ENCODE measurements around the gene MICALL1.

MICALL1 gene

GRCh38 chr22:37965940-37966664, 60.0 kb downstream of the MICALL1 start:
- H3K27me3 ChIP-seq (ENCODE audit: insufficient read depth, insufficient read length): no peaks in the 10 kb centered on the region
- H3K4me3 ChIP-seq (ENCODE audit: insufficient read length, low read depth): no peak overlapping the region
- no peaks in the 10 kb centered on the region for H3K9me3 ChIP-seq (ENCODE audit: insufficient read depth, low read length)
- peaks cover 60% of the 10 kb centered on the region for H3K36me3 ChIP-seq (ENCODE audit: insufficient read depth, insufficient read length, low read length)
- peaks cover 9% of the 10 kb centered on the region for H3K4me1 ChIP-seq (ENCODE audit: insufficient read depth, insufficient read length)
- no peak overlapping the region for H3K9ac ChIP-seq (ENCODE audit: insufficient read length, low read depth)
- TF ChIP-seq SUZ12 (IDR thresholded peaks at IDR 0.05; ENCODE audit: extremely low read depth, insufficient read depth, insufficient read length) (no peak), YY1 (IDR thresholded peaks at IDR 0.05; ENCODE audit: insufficient read depth, insufficient read length) (no peak), ZNF274 (IDR thresholded peaks at IDR 0.05; ENCODE audit: low read depth, low read length) (no peak)
- no peak for DNase-seq (ENCODE audit: low read depth, low spot score)

GRCh38 chr22:37967147-37967546, 61.0 kb downstream of the MICALL1 start:
- Histone ChIP-seq H3K36me3 (ENCODE audit: insufficient read depth, insufficient read length, low read length) (peaks cover 50% of the 10 kb centered on the region), H3K27me3 (ENCODE audit: insufficient read depth, insufficient read length) (no peaks in the 10 kb centered on the region), H3K4me1 (ENCODE audit: insufficient read depth, insufficient read length) (peaks cover 15% of the 10 kb centered on the region), H3K4me3 (ENCODE audit: insufficient read length, low read depth) (no peak overlapping the region), H3K9ac (ENCODE audit: insufficient read length, low read depth) (no peak overlapping the region), H3K9me3 (ENCODE audit: insufficient read depth, low read length) (no peaks in the 10 kb centered on the region)
- TF ChIP-seq YY1 (IDR thresholded peaks at IDR 0.05; ENCODE audit: insufficient read depth, insufficient read length) (no peak), ZNF274 (IDR thresholded peaks at IDR 0.05; ENCODE audit: low read depth, low read length) (no peak), SUZ12 (IDR thresholded peaks at IDR 0.05; ENCODE audit: extremely low read depth, insufficient read depth, insufficient read length) (no peak)
- DNase-seq (ENCODE audit: low read depth, low spot score): no peak

GRCh38 chr22:37967637-37968451, 61.7 kb downstream of the MICALL1 start:
- Histone ChIP-seq H3K4me1 (ENCODE audit: insufficient read depth, insufficient read length) (peaks cover 20% of the 10 kb centered on the region), H3K27me3 (ENCODE audit: insufficient read depth, insufficient read length) (no peaks in the 10 kb centered on the region), H3K9me3 (ENCODE audit: insufficient read depth, low read length) (no peaks in the 10 kb centered on the region), H3K9ac (ENCODE audit: insufficient read length, low read depth) (no peak overlapping the region), H3K4me3 (ENCODE audit: insufficient read length, low read depth) (no peak overlapping the region), H3K36me3 (ENCODE audit: insufficient read depth, insufficient read length, low read length) (peaks cover 49% of the 10 kb centered on the region)
- DNase-seq (ENCODE audit: low read depth, low spot score): no peak
- TF ChIP-seq SUZ12 (IDR thresholded peaks at IDR 0.05; ENCODE audit: extremely low read depth, insufficient read depth, insufficient read length): no peak
- TF ChIP-seq YY1 (IDR thresholded peaks at IDR 0.05; ENCODE audit: insufficient read depth, insufficient read length): no peak
- TF ChIP-seq ZNF274 (IDR thresholded peaks at IDR 0.05; ENCODE audit: low read depth, low read length): no peak

GRCh38 chr22:37968452-37969251, 62.6 kb downstream of the MICALL1 start:
- DNase-seq (ENCODE audit: low read depth, low spot score): no peak
- TF ChIP-seq SUZ12 (IDR thresholded peaks at IDR 0.05; ENCODE audit: extremely low read depth, insufficient read depth, insufficient read length) (no peak), ZNF274 (IDR thresholded peaks at IDR 0.05; ENCODE audit: low read depth, low read length) (no peak), YY1 (IDR thresholded peaks at IDR 0.05; ENCODE audit: insufficient read depth, insufficient read length) (no peak)
- H3K4me1 ChIP-seq (ENCODE audit: insufficient read depth, insufficient read length): peaks cover 23% of the 10 kb centered on the region
- no peak overlapping the region for H3K4me3 ChIP-seq (ENCODE audit: insufficient read length, low read depth)
- no peak overlapping the region for H3K9ac ChIP-seq (ENCODE audit: insufficient read length, low read depth)
- peaks cover 49% of the 10 kb centered on the region for H3K36me3 ChIP-seq (ENCODE audit: insufficient read depth, insufficient read length, low read length)
- H3K27me3 ChIP-seq (ENCODE audit: insufficient read depth, insufficient read length): no peaks in the 10 kb centered on the region
- no peaks in the 10 kb centered on the region for H3K9me3 ChIP-seq (ENCODE audit: insufficient read depth, low read length)

- H3K9me3 ChIP-seq (ENCODE audit: insufficient read depth, low read length): no peaks in the 10 kb centered on the region
- no peak for DNase-seq (ENCODE audit: low read depth, low spot score)
- H3K4me3 ChIP-seq (ENCODE audit: insufficient read length, low read depth): no peak overlapping the region
- no peaks in the 10 kb centered on the region for H3K27me3 ChIP-seq (ENCODE audit: insufficient read depth, insufficient read length)
- TF ChIP-seq SUZ12 (IDR thresholded peaks at IDR 0.05; ENCODE audit: extremely low read depth, insufficient read depth, insufficient read length): no peak
- TF ChIP-seq YY1 (IDR thresholded peaks at IDR 0.05; ENCODE audit: insufficient read depth, insufficient read length): no peak
- TF ChIP-seq ZNF274 (IDR thresholded peaks at IDR 0.05; ENCODE audit: low read depth, low read length): no peak
- peaks cover 20% of the 10 kb centered on the region for H3K4me1 ChIP-seq (ENCODE audit: insufficient read depth, insufficient read length)
- H3K36me3 ChIP-seq (ENCODE audit: insufficient read depth, insufficient read length, low read length): peaks cover 47% of the 10 kb centered on the region
- H3K9ac ChIP-seq (ENCODE audit: insufficient read length, low read depth): peak overlapping the region; percentile 44
These were observed 64.8 kb downstream of the MICALL1 start for GRCh38 chr22:37970864-37971263.

- Histone ChIP-seq H3K27me3 (ENCODE audit: insufficient read depth, insufficient read length) (no peaks in the 10 kb centered on the region), H3K4me3 (ENCODE audit: insufficient read length, low read depth) (no peak overlapping the region), H3K9me3 (ENCODE audit: insufficient read depth, low read length) (no peaks in the 10 kb centered on the region), H3K36me3 (ENCODE audit: insufficient read depth, insufficient read length, low read length) (peaks cover 41% of the 10 kb centered on the region), H3K4me1 (ENCODE audit: insufficient read depth, insufficient read length) (peaks cover 19% of the 10 kb centered on the region), H3K9ac (ENCODE audit: insufficient read length, low read depth) (no peak overlapping the region)
- DNase-seq (ENCODE audit: low read depth, low spot score): peak; percentile 42
- TF ChIP-seq YY1 (IDR thresholded peaks at IDR 0.05; ENCODE audit: insufficient read depth, insufficient read length) (no peak), SUZ12 (IDR thresholded peaks at IDR 0.05; ENCODE audit: extremely low read depth, insufficient read depth, insufficient read length) (no peak), ZNF274 (IDR thresholded peaks at IDR 0.05; ENCODE audit: low read depth, low read length) (no peak)
These were observed 65.7 kb downstream of the MICALL1 start for GRCh38 chr22:37971475-37972434.

All from NT2/D1 (cell line).